Loucy (cell line): ENCODE results near the gene EIPR1.

Source experiments
- H2AFZ ChIP-seq: fragments of 200-600 bp; sonication (generic); 2 replicates; pipeline ENCODE4 v1.6.0; 2016; ENCODE audit warnings: antibody characterized with exemption, mild to moderate bottlenecking, low read length, moderate library complexity
- H3F3A ChIP-seq: fragments of 200-600 bp; 2 replicates; pipeline ENCODE4 v1.6.0; 2016; ENCODE audit warnings: antibody characterized with exemption, low read depth, mild to moderate bottlenecking
- H3K27me3 ChIP-seq: fragments of 200-600 bp; sonication (generic); 2 replicates; pipeline ENCODE4 v1.6.1; 2014; ENCODE audit warnings: low read length, mild to moderate bottlenecking; ENCODE audit not compliant: insufficient read depth, poor library complexity, severe bottlenecking
- H3K36me3 ChIP-seq: fragments of 200-600 bp; sonication (generic); 2 replicates; pipeline ENCODE4 v1.6.1; 2016; ENCODE audit warnings: low read length; ENCODE audit not compliant: insufficient read depth
- H3K4me1 ChIP-seq: fragments of 200-600 bp; sonication (generic); 2 replicates; pipeline ENCODE4 v1.5.1; 2014; ENCODE audit warnings: low read length, mild to moderate bottlenecking; ENCODE audit not compliant: insufficient read depth, poor library complexity, severe bottlenecking
- H3K4me2 ChIP-seq: fragments of 200-600 bp; sonication (generic); 2 replicates; pipeline ENCODE4 v1.6.0; 2014; ENCODE audit warnings: antibody characterized with exemption, low read length, low read depth, mild to moderate bottlenecking; ENCODE audit not compliant: poor library complexity, severe bottlenecking
- H3K4me3 ChIP-seq: fragments of 200-600 bp; sonication (generic); 2 replicates; pipeline ENCODE4 v1.5.1; 2014; ENCODE audit warnings: low read length, mild to moderate bottlenecking, mixed read lengths; ENCODE audit not compliant: poor library complexity, severe bottlenecking
- H3K79me2 ChIP-seq: fragments of 200-600 bp; sonication (generic); 2 replicates; pipeline ENCODE4 v1.6.1; 2014; ENCODE audit warnings: low read length; ENCODE audit not compliant: insufficient read depth
- H3K9ac ChIP-seq: fragments of 200-600 bp; sonication (generic); 2 replicates; pipeline ENCODE4 v1.6.0; 2014; ENCODE audit warnings: mild to moderate bottlenecking, low read depth, low read length, moderate library complexity; ENCODE audit not compliant: poor library complexity, severe bottlenecking
- H3K9me2 ChIP-seq: fragments of 200-600 bp; sonication (generic); replicated peaks from 2 replicates; pipeline ENCODE4 v1.6.1; 2016; ENCODE audit warnings: low read depth, low read length, mixed read lengths
- H3K9me3 ChIP-seq: fragments of 200-600 bp; sonication (generic); 2 replicates; pipeline ENCODE4 v1.6.1; 2014; ENCODE audit warnings: mild to moderate bottlenecking, antibody characterized with exemption, low read length, low read depth; ENCODE audit not compliant: insufficient read depth
- H4K20me1 ChIP-seq: fragments of 200-600 bp; sonication (generic); 2 replicates; pipeline ENCODE4 v1.6.0; 2014; ENCODE audit warnings: antibody characterized with exemption, low read length, mild to moderate bottlenecking; ENCODE audit not compliant: insufficient read depth, poor library complexity, severe bottlenecking
- CTCF ChIP-seq: fragments of 200-600 bp; sonication (generic); conservative IDR thresholded peaks from 2 replicates; pipeline ENCODE4 v1.5.1; 2014; ENCODE audit warnings: mild to moderate bottlenecking, antibody characterized with exemption, low read length
- EZH2phosphoT487 ChIP-seq: fragments of 200-600 bp; IDR thresholded peaks from 2 replicates; pipeline ENCODE4 v1.6.1; 2018; ENCODE audit warnings: antibody characterized with exemption, mild to moderate bottlenecking, moderate library complexity, borderline replicate concordance

The EIPR1 gene

DNA sequence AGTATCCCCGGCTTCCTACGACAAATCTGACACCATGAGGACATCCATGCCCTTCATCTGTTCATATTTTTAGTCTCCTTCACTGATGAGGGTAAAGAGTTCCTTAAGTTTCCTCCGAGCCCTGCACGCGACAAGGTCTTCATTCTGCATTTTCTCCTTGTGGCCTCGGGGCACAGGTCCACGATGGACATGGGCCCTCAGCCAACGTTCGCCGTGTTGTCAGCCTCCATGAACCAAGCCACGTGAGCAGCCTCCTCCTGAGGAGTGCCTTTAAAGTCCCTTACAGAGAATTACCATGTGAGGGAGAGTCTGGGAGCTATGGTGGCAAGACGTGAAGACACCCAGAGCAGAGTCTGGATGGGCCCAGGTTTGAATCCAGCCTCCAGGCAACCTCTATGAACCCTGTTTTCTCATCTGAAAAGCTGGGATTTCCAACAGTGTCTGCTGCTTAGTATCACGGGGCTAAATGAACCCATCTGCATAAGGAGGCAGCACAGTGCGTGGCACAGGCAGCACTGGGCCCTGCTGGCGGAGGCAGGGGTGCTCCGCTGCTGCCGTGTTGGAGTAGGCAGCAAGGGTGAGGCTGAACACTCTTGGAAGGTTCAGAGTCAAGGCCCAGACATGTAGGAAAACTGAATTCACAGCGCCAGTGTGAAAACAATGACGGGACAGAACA, 54.1 kb downstream of the EIPR1 start:
- Histone ChIP-seq H3F3A (0 out of 2 replicates have a peak, but pooled peaks cover 3% of the 10 kb centered on the region), H3K4me2 (no peak overlapping the region), H2AFZ (no peak overlapping the region), H4K20me1 (no peaks in the 10 kb centered on the region), H3K4me1 (no peaks in the 10 kb centered on the region), H3K79me2 (no peaks in the 10 kb centered on the region), H3K9me2 (no peaks in the 10 kb centered on the region), H3K4me3 (no peak overlapping the region), H3K9me3 (no peaks in the 10 kb centered on the region), H3K9ac (no peak overlapping the region), H3K27me3 (no peaks in the 10 kb centered on the region), H3K36me3 (peaks cover 1% of the 10 kb centered on the region; the same call in 1 of the 2 replicates)
- TF ChIP-seq EZH2phosphoT487 (no peak), CTCF (no peak)

DNA sequence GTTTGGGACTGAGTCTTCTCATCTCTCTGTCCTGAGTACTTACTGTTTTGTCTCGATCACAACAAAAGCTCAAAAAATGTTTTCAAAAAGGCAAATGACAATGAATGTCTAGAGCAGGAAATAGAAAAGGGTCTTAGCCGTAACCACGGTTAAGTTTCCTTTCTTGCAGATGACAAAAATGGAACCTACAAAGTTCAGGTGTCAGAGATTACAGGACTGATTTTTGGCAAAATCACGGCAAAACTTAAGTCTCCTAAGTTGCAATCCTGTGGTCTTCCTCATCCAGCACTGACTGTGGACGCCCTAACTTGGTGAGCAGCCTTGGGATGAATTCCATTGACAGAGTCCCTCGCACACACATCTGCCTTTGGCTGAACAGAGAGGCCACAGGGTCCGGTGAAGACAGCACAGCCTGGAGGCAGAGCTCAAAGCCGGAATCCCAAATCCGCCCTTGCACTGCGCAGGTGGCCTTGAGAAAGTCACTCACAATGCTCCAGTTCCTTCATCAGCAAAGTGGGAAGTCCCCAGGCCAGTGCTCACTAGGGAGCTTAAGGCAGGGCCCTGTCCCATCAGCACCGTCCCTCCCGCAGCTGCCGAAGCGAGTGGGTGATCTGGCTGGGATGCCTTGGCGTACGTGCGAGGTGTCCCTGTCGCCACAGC, 55.2 kb downstream of the EIPR1 start:
- Histone ChIP-seq H3K4me3 (no peak overlapping the region), H3K36me3 (peaks cover 9% of the 10 kb centered on the region; the same call in 1 of the 2 replicates), H3K27me3 (no peaks in the 10 kb centered on the region), H3K9me2 (no peaks in the 10 kb centered on the region), H3K79me2 (peaks cover under 1% of the 10 kb centered on the region; the same call in 1 of the 2 replicates), H3K4me2 (no peak overlapping the region), H3F3A (0 out of 2 replicates have a peak, but pooled peaks cover 3% of the 10 kb centered on the region), H4K20me1 (no peaks in the 10 kb centered on the region), H3K9me3 (no peaks in the 10 kb centered on the region), H3K4me1 (no peaks in the 10 kb centered on the region), H3K9ac (no peak overlapping the region), H2AFZ (no peak overlapping the region)
- TF ChIP-seq EZH2phosphoT487, result no peak
- no peak for TF ChIP-seq CTCF

DNA sequence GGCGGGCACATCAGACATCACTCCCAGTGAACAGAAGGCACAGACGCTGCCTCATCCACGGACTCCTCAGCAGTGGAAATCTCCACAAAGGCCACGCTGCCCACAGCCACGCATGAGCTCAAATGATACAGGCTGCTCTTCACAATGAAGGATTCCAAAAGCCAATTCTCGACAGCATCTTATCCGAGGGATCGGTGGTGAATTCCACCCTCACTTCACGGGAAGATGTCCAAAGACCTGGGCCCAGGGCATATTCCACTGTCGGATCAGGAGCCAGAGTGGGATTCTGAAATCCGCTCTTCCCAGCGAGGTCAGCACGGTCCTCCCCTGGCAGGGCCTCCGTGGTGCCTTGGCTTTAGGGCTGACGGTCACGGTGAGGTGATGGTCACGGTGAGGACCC, 55.8 kb downstream of the EIPR1 start:
- no peaks in the 10 kb centered on the region for H3K4me1 ChIP-seq
- H3K4me2 ChIP-seq, result no peak overlapping the region
- H3K36me3 ChIP-seq, result peaks cover 9% of the 10 kb centered on the region; the same call in 1 of the 2 replicates
- H2AFZ ChIP-seq, result no peak overlapping the region
- no peak overlapping the region for H3K9ac ChIP-seq
- TF ChIP-seq EZH2phosphoT487, result no peak
- no peak for TF ChIP-seq CTCF
- H3K79me2 ChIP-seq, result peaks cover 6% of the 10 kb centered on the region; the same call in 1 of the 2 replicates
- no peak overlapping the region for H3K4me3 ChIP-seq
- H3F3A ChIP-seq, result 0 out of 2 replicates have a peak, but pooled peaks cover 3% of the 10 kb centered on the region
- no peaks in the 10 kb centered on the region for H3K9me2 ChIP-seq
- H3K9me3 ChIP-seq, result no peaks in the 10 kb centered on the region
- H3K27me3 ChIP-seq, result no peaks in the 10 kb centered on the region
- H4K20me1 ChIP-seq, result no peaks in the 10 kb centered on the region
